ENCODE results near the gene RFX2. TPM values are rescaled to one million over a fixed set of nuclear protein-coding genes. Genes with fewer than 3 reads are reported as not detected.

Gene RFX2
- total RNA-seq, 4 donors from 2014 or later = 8.1 to 93.0 (median 20.4) TPM

DNA sequence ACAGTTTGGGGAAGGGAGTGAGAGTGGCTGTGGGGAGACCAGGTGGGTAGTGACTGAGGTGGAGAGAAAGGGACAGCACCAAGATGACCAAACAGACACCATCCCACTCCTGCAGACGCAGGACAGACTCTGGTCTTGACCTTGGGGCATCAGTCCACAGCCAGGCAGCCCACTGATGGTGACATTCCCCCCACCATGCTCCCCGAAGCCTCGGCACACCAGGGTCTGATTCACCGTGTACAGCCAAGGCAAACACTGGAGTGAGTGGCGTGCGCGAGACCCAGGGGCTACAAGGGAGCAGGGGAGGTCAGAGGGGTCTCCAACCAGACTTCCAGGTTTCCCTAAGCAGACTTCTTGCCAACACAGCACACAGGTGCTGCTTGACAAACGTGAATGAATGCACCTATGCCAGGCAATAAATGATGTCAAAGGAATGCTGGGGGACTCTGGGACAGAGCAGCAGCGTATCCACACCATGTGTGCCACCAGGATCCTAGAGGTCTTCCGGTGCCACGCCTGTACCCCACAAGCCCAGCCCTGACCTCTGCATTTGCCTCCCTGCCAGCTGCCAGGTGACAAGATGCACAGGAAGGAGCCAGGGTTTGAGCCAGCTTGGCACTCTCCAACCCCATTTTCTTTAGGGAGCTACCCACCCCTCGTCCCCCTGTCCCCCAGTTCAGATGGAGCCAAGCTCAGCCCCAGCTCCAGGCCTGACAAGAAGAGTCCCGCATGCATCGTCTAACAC is 150.9 kb downstream of the RFX2 start:
- TF ChIP-seq, protein P1, sequence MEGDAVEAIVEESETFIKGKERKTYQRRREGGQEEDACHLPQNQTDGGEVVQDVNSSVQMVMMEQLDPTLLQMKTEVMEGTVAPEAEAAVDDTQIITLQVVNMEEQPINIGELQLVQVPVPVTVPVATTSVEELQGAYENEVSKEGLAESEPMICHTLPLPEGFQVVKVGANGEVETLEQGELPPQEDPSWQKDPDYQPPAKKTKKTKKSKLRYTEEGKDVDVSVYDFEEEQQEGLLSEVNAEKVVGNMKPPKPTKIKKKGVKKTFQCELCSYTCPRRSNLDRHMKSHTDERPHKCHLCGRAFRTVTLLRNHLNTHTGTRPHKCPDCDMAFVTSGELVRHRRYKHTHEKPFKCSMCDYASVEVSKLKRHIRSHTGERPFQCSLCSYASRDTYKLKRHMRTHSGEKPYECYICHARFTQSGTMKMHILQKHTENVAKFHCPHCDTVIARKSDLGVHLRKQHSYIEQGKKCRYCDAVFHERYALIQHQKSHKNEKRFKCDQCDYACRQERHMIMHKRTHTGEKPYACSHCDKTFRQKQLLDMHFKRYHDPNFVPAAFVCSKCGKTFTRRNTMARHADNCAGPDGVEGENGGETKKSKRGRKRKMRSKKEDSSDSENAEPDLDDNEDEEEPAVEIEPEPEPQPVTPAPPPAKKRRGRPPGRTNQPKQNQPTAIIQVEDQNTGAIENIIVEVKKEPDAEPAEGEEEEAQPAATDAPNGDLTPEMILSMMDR (IDR thresholded peaks at IDR 0.05) = no peak
- ATAC-seq (ENCODE audit: low FRiP score) (no peak), DNase-seq (ENCODE audit: low spot score) (no peak)

DNA sequence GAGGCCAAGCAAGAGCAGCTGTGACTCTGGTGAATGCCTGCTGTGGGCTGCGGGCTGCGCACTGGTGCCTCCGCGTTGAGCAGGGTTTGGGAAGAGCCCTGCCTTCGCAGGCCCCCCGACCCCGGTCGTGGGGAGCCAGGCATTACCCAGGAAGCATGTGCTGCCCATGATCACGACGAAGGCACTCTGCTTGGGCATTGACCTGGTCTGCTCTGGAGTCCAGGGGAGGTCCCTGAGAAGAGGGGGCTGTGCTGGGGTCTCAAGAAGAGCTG is 151.5 kb downstream of the RFX2 start:
- TF ChIP-seq, protein P1 (IDR thresholded peaks at IDR 0.05) = no peak
- DNase-seq (ENCODE audit: low spot score) = no peak
- no peak for ATAC-seq (ENCODE audit: low FRiP score)

DNA sequence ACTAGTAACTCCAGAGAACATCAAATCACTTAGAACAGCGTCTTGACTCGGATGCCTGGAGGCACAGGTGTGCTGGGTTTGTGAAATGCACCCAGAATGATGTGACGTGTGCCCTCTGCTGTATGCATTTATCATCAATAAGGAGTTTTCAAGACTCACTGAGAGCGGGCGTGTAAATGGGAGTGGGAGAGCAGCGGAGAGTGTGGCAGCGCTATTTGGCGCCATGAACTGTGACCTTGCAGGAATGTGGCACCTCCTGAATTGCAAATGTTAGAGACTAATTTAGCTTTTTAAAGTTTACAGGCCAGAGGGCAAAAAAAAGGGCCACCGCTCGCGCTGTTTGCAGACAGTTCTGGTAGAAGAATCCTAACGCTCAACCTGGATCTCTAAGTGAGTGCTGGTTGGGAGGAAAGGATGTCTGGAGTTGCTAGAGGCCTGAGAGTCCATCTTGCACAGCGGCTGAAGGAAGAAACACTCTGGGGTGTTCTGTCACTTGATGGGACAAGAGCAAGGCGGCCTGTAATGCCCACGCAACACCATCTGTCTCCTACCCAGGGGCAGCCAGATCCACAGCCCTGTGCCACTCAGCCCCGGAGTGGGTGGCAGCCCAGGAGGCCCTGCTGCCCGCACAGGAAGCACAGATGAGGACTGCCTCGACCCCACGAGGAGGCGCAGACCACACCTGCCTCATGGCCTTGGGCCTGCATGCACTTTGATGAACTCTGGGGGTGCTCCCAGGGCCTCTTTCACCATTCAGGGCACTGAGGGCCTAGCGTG is 152.0 kb downstream of the RFX2 start:
- DNase-seq (ENCODE audit: low spot score) = no peak
- TF ChIP-seq, protein P1 (IDR thresholded peaks at IDR 0.05) = no peak
- no peak for ATAC-seq (ENCODE audit: low FRiP score)

DNA sequence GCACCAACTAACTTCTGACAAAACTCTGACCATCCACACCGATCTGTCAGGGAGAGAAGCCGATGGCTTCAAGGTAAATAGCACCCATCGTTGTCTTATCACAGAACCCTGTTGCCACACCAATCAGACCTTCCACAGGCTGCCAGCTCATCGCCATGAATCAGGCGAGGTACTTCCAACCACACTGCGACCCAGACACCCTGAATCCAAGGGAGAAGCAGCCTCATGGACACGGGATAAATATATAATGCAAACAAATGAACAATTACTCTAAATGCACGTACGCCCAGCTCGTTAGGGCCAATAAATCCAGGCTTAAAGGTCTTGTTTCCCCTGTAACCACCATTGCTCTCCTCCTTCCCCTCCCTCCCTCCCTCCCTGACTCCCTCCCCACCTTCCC is 153.1 kb downstream of the RFX2 start:
- ATAC-seq (ENCODE audit: low FRiP score) (no peak), DNase-seq (ENCODE audit: low spot score) (no peak)
- TF ChIP-seq, protein P1 (IDR thresholded peaks at IDR 0.05) = no peak

DNA sequence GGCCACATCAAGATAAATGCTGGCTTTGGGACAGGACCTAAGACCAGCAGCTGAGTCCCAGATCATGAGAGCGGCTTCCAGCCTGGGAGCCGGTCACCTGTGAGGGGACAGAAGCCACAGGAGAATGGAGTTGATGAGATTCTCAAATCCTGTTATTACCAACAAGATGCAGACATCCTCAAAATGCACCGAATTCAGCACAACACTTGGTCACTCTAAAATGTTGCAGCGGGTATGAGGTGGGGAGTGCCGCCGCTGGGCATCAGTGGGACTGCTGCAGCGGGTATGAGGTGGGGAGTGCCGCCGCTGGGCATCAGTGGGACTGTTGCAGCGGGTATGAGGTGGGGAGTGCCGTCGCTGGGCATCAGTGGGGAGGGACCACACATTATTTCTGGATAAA is 153.6 kb downstream of the RFX2 start:
- DNase-seq (ENCODE audit: low spot score) = no peak
- TF ChIP-seq, protein P1 (IDR thresholded peaks at IDR 0.05) = no peak
- no peak for ATAC-seq (ENCODE audit: low FRiP score)

DNA sequence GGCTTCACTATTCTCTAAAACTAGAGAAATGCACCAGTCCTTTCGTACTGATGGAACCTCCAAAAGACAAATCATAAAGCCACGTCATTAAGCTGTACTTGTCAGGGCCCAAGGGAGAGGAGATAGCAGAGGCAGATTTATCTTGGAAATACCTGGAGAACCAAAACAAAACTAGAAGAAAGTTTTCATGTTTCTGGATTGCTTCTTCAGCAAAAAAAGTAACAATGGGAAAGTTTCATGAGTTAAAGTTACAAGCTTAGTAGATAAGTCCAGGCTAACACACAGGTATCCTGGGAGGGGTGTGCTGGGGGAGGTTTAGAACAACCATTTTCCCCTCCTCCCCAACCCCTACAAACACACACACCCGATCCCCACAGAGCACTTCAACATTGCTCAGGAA is 154.0 kb downstream of the RFX2 start:
- DNase-seq (ENCODE audit: low spot score) (no peak), ATAC-seq (ENCODE audit: low FRiP score) (no peak)
- TF ChIP-seq, protein P1 (IDR thresholded peaks at IDR 0.05) = no peak

DNA sequence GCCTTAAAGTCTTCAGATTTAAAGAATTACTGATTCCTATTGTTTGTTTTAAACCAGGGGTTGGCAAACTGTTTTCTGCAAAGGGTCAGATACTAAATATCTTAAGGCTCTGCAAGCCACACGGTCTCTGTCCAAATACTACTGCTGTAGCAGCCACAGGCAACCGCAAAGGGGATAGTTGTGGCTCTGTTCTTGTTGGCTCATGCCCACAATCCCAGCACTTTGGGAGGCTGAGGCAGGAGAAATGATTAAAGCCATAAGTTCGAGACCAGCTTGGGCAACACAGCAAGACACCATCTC is 154.7 kb downstream of the RFX2 start:
- TF ChIP-seq, protein P1 (IDR thresholded peaks at IDR 0.05) = no peak
- no peak for DNase-seq (ENCODE audit: low spot score)
- ATAC-seq (ENCODE audit: low FRiP score) = no peak

Measured in omental fat pad (tissue), 4 donors.